ENCODE data around the gene GRP. TPM values are rescaled to one million over a fixed set of nuclear protein-coding genes. Genes with fewer than 3 reads are reported as not detected.

GRP gene
- total and polyA plus RNA-seq, 2 donors: 0.48 TPM; not detected in 1

DNA sequence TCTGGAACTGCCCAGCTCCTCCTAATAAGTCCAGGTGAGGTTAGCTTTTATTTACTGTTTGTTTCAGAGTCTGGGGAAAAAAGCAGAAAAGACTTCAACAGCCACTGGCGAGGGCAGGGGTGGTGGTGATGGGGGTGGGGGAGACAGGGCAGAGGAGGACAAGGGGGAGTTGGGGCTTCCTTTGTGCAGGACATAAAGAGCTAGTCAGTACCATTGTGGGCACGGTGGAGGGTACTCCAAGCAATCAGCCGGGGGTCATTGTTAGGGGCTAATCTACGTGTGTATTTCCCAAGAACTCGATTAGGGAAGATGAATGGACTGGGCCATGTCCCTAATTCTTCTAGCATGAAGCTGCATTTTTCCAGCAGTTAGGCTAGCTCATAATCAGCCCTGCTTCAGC, 56.1 kb downstream of the GRP start:
- H3K4me3 ChIP-seq (ENCODE audit: low read length in 2 of 2): no peak overlapping the region
- H3K36me3 ChIP-seq (ENCODE audit: control insufficient read depth in 2 of 2, insufficient read depth in 2 of 2, low read length in 1 of 2): no peaks in the 10 kb centered on the region
- peaks cover 53 to 85% of the 10 kb centered on the region in 2 donors for H3K27me3 ChIP-seq (ENCODE audit: control insufficient read depth in 2 of 2, insufficient read depth in 1 of 2, low read length in 1 of 2)
- H3K9me3 ChIP-seq (ENCODE audit: control insufficient read depth in 2 of 2, insufficient read depth in 1 of 2, low read length in 1 of 2): no peaks in the 10 kb centered on the region
- no peak for DNase-seq (ENCODE audit: low read depth in 6 of 9, low spot score in 9 of 9)
- peaks cover 0 to 2% of the 10 kb centered on the region in 2 donors for H3K4me1 ChIP-seq (ENCODE audit: control insufficient read depth in 2 of 2, insufficient read depth in 2 of 2, low read length in 2 of 2)
- WGBS: 31% methylated on average over 5 of the region's 5 CpGs
- no peak overlapping the region for H3K27ac ChIP-seq (ENCODE audit: low read depth in 1 of 2, low read length in 1 of 2)

DNA sequence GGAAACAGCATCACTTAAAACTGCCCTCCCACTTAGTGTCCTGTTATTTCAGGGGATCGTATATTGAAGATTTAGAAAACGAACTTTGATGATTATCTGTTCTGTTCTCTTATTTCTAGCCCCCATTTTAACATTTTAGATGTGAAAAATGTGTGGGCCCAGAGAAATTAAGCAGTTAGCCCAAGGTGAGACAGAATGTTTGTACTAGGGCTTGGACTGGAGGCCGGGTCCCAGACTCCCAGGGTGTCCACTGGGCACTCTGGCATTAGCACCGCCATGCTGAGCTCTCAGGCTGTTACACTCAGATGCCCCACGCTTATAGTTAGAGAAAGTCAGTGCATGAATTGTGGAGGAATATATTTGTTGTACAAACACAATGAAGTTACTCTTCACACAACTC, 58.8 kb downstream of the GRP start:
- H3K36me3 ChIP-seq (ENCODE audit: control insufficient read depth in 2 of 2, insufficient read depth in 2 of 2, low read length in 1 of 2): no peaks in the 10 kb centered on the region
- no peak overlapping the region for H3K27ac ChIP-seq (ENCODE audit: low read depth in 1 of 2, low read length in 1 of 2)
- no peaks in the 10 kb centered on the region for H3K4me1 ChIP-seq (ENCODE audit: control insufficient read depth in 2 of 2, insufficient read depth in 2 of 2, low read length in 2 of 2)
- DNase-seq (ENCODE audit: low read depth in 6 of 9, low spot score in 9 of 9): no peak
- no peak overlapping the region for H3K4me3 ChIP-seq (ENCODE audit: low read length in 2 of 2)
- 80% methylated on average over 5 of the region's 5 CpGs for WGBS
- no peaks in the 10 kb centered on the region for H3K9me3 ChIP-seq (ENCODE audit: control insufficient read depth in 2 of 2, insufficient read depth in 1 of 2, low read length in 1 of 2)
- H3K27me3 ChIP-seq (ENCODE audit: control insufficient read depth in 2 of 2, insufficient read depth in 1 of 2, low read length in 1 of 2): peaks cover 29 to 59% of the 10 kb centered on the region in 2 donors

DNA sequence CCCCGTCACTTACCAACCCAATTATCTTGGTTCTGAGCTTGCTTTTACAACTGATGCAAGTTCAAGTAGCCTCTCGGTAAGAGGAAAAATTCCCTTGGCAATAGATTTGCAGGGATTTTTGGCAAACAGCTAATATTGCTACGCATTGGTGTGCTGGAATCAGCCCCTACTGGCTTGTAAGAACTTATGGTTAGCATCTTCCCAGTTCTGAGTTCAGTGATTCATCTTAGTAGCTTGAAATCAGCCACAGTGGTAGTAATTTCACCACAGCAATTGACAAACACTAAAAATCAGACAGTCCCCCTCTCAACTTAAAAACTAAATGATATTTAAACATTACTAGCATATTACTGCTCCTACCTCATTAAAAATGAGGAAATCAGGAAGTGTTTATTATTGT, 59.2 kb downstream of the GRP start:
- no peaks in the 10 kb centered on the region for H3K9me3 ChIP-seq (ENCODE audit: control insufficient read depth in 2 of 2, insufficient read depth in 1 of 2, low read length in 1 of 2)

DNA sequence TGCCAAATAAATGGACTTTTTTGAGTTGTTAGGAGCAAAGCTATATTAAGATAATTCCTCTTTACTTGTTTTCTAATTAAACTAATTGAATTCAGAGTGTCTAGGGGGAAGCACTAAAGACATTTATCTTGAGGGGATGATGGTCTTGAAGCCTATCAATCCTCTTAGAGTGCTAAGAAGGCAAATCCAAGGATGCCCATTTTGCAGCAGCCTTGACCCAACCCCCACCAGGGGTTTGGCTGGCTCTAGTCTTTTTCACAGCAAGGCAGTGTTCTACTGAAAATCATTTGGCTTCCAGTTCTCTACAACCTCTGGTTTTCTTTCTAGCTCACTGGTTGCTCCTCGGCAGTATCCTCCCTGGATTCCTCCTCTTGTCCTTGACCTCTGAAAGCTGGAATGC, 59.8 kb downstream of the GRP start:
- Histone ChIP-seq H3K27ac (ENCODE audit: low read depth in 1 of 2, low read length in 1 of 2) (no peak overlapping the region), H3K36me3 (ENCODE audit: control insufficient read depth in 2 of 2, insufficient read depth in 2 of 2, low read length in 1 of 2) (no peaks in the 10 kb centered on the region), H3K27me3 (ENCODE audit: control insufficient read depth in 2 of 2, insufficient read depth in 1 of 2, low read length in 1 of 2) (peaks cover 19 to 53% of the 10 kb centered on the region in 2 donors), H3K4me1 (ENCODE audit: control insufficient read depth in 2 of 2, insufficient read depth in 2 of 2, low read length in 2 of 2) (no peaks in the 10 kb centered on the region), H3K9me3 (ENCODE audit: control insufficient read depth in 2 of 2, insufficient read depth in 1 of 2, low read length in 1 of 2) (no peaks in the 10 kb centered on the region), H3K4me3 (ENCODE audit: low read length in 2 of 2) (no peak overlapping the region)
- DNase-seq (ENCODE audit: low read depth in 6 of 9, low spot score in 9 of 9): no peak
- 71% methylated on average over 1 of the region's 1 CpG for WGBS

More for the DNA sequence above, 59.2 kb downstream of the GRP start:
- H3K27ac ChIP-seq (ENCODE audit: low read depth in 1 of 2, low read length in 1 of 2): no peak overlapping the region
- no peaks in the 10 kb centered on the region for H3K36me3 ChIP-seq (ENCODE audit: control insufficient read depth in 2 of 2, insufficient read depth in 2 of 2, low read length in 1 of 2)
- no peak for DNase-seq (ENCODE audit: low read depth in 6 of 9, low spot score in 9 of 9)
- 76% methylated on average over 3 of the region's 3 CpGs for WGBS
- H3K27me3 ChIP-seq (ENCODE audit: control insufficient read depth in 2 of 2, insufficient read depth in 1 of 2, low read length in 1 of 2): peaks cover 25 to 57% of the 10 kb centered on the region in 2 donors
- no peak overlapping the region for H3K4me3 ChIP-seq (ENCODE audit: low read length in 2 of 2)
- H3K4me1 ChIP-seq (ENCODE audit: control insufficient read depth in 2 of 2, insufficient read depth in 2 of 2, low read length in 2 of 2): no peaks in the 10 kb centered on the region

Other genes starting within 250 kb of the GRP start
- 92.8 TPM for gene SEC11C, start 80.3 kb upstream of the GRP start, total RNA-seq
- gene SEC11C, start 80.3 kb upstream of the GRP start, polyA plus RNA-seq: 86.0 TPM
- gene RAX, start 53.3 kb downstream of the GRP start, total RNA-seq: under 0.01 TPM
- 0.05 TPM for gene RAX, start 53.3 kb downstream of the GRP start, polyA plus RNA-seq
- 0.05 TPM for gene CPLX4, start 98.5 kb downstream of the GRP start, total RNA-seq
- 0.05 TPM for gene CPLX4, start 98.5 kb downstream of the GRP start, polyA plus RNA-seq
- gene LMAN1, start 139.1 kb downstream of the GRP start, total RNA-seq: 41.5 TPM
- gene LMAN1, start 139.1 kb downstream of the GRP start, polyA plus RNA-seq: 24.2 TPM